ENCODE measurements around the gene PAPOLG. TPM values are rescaled to one million over a fixed set of nuclear protein-coding genes. Genes with fewer than 3 reads are reported as not detected.

PAPOLG gene
- total and polyA plus RNA-seq, 9 of the 15 experiments (the other 6 are each of a cell fraction or from before 2014, with no cell fraction given) = 3.9 to 16.3 (median 10.0) TPM

DNA sequence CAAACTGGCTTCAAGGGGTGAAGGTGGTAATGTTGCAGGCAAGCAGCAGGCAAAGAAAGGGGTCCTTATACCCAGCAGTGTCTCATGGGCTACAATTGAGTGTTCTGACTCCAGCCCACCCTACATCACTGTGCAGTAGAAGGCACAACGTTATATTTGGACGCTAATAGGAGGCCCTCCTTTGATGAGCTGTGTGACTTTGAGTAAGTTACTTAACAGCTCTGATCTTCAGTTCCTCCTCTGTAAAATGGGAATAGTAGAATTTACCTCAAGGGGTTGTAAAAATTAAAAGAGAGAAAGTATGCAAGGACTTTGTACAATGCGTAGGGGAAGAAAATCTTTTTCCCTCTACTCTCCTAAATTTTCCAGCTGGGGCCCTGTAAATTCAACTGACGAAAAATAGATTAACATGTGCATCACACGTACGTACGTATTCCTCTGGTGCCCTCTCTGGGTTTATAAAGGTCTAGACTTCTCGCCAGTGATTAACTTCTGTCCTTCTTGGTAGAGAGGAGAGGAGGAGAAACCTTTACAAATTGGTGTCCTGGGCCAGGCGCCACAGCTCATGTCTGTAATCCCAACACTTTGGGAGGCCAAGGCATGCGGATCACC, 67.7 kb downstream of the PAPOLG start (continued):
- TF ChIP-seq, protein P1, sequence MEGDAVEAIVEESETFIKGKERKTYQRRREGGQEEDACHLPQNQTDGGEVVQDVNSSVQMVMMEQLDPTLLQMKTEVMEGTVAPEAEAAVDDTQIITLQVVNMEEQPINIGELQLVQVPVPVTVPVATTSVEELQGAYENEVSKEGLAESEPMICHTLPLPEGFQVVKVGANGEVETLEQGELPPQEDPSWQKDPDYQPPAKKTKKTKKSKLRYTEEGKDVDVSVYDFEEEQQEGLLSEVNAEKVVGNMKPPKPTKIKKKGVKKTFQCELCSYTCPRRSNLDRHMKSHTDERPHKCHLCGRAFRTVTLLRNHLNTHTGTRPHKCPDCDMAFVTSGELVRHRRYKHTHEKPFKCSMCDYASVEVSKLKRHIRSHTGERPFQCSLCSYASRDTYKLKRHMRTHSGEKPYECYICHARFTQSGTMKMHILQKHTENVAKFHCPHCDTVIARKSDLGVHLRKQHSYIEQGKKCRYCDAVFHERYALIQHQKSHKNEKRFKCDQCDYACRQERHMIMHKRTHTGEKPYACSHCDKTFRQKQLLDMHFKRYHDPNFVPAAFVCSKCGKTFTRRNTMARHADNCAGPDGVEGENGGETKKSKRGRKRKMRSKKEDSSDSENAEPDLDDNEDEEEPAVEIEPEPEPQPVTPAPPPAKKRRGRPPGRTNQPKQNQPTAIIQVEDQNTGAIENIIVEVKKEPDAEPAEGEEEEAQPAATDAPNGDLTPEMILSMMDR (IDR thresholded peaks at IDR 0.05 in 2 of 3, conservative IDR thresholded peaks at IDR 0.05 in 1 of 3; ENCODE audit: insufficient read depth in 2 of 3, low read depth in 1 of 3, low read length in 3 of 3) = 0 out of 6 replicates have a peak, but pooled peaks of 1 of the 3 experiments have one; percentile 14
- no peak for TF ChIP-seq ZKSCAN1 (IDR thresholded peaks at IDR 0.05; ENCODE audit: low read depth, low read length)

DNA sequence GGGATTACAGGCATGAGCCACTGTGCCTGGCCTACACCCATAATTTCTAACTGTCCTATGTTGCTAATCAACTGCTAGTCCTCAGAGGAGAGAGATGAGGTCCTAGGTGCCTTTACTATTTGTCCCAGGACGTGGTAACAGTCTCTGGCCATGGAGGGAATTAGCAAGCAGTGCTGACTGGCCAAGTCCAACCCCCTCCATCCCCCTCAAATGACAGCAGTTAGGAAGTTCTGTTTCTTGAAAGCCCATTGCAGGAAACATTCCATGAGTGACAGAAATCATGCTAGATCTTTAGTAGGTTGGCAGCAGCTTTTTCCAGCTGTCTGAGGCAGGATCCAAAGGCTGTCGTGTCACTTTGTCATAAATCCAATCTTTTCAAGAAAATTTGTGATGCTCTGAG, 69.6 kb downstream of the PAPOLG start:
- FAIRE-seq (no peak), ATAC-seq (no peak), DNase-seq (ENCODE audit: extremely low read depth in 1 of 4, low spot score in 3 of 4) (no peak)
- no TSS peak for BruUV-seq (replicated peaks)
- H4K20me1 ChIP-seq (replicated peaks; ENCODE audit: control insufficient read depth, insufficient read depth, low read length) = no peaks in the 10 kb centered on the region
- in situ Hi-C loops (cut with MboI) (no loop called here), intact Hi-C loops (cut with micrococcal nuclease) (no loop called here)
- no peak overlapping the region for H3K4me3 ChIP-seq
- no peaks in the 10 kb centered on the region for H3K36me3 ChIP-seq (ENCODE audit: control insufficient read depth, insufficient read depth, low read length)
- H3K4me1 ChIP-seq (replicated peaks in 1 of 2; ENCODE audit: control insufficient read depth in 2 of 2, insufficient read depth in 2 of 2, low read length in 2 of 2) = no peaks in the 10 kb centered on the region
- no peak overlapping the region for H3K9ac ChIP-seq (ENCODE audit: insufficient read depth in 1 of 2, low read depth in 2 of 2, low read length in 2 of 2)
- H3K27me3 ChIP-seq (ENCODE audit: control insufficient read depth in 2 of 2, insufficient read depth in 2 of 2, low read length in 2 of 2) = peaks cover 1 to 4% of the 10 kb centered on the region in 2 experiments; a peak in 3 of 5 replicates
- CTCF ChIA-PET (ENCODE audit: low intra/inter-chr PET ratio) = no interaction called here
- no peak for TF ChIP-seq HIVEP1 (CRISPR knock-in tag; IDR thresholded peaks at IDR 0.05)
- TF ChIP-seq KDM2B (CRISPR knock-in tag; IDR thresholded peaks at IDR 0.05) = no peak
- TF ChIP-seq ZBTB8A (IDR thresholded peaks at IDR 0.05; ENCODE audit: partially characterized antibody) = no peak
- H3K4me2 ChIP-seq (ENCODE audit: insufficient read depth, low read length) = no peak overlapping the region
- no peak overlapping the region for H3K27ac ChIP-seq (ENCODE audit: extremely low read depth, low read depth, low read length)
- H3K9me1 ChIP-seq (ENCODE audit: control insufficient read depth, insufficient read depth, low read length) = no peaks in the 10 kb centered on the region
- WGBS (ENCODE audit: insufficient coverage, low coverage, missing lambda C conversion rate) = 18% methylated on average over 2 of the region's 2 CpGs
- POLR2A ChIA-PET = interaction anchor here (0.8 kb wide), 1 partner anchor 7 kb away, joined by 3 read pairs; no protein-coding TSS in a partner anchor
- H3K9me3 ChIP-seq (replicated peaks; ENCODE audit: control insufficient read depth, insufficient read depth, low read depth, low read length) = no peaks in the 10 kb centered on the region
- H3K79me2 ChIP-seq (ENCODE audit: control insufficient read depth, insufficient read depth, low read length) = no peaks in the 10 kb centered on the region
- H2AFZ ChIP-seq (ENCODE audit: low read depth, low read length) = no peak overlapping the region
